ENCODE measurements around the gene SHROOM3. TPM values are rescaled to one million over a fixed set of nuclear protein-coding genes. Genes with fewer than 3 reads are reported as not detected.

SHROOM3 gene
- total RNA-seq, 2 donors from 2014 or later, result 18.1 to 21.8 TPM

- no peak overlapping the region for H3K4me3 ChIP-seq (ENCODE audit: low read length)
- no peaks in the 10 kb centered on the region for H3K36me3 ChIP-seq (ENCODE audit: control insufficient read depth, insufficient read depth, low read length)
- DNase-seq, result no peak
- no peak for TF ChIP-seq CTCF (conservative IDR thresholded peaks at IDR 0.05)
- H3K9me3 ChIP-seq (ENCODE audit: control insufficient read depth, low read length), result no peaks in the 10 kb centered on the region
- Mint-ChIP-seq H3K4me3 (no peak overlapping the region), H3K27ac (no peak overlapping the region), H3K9me3 (peaks cover 1% of the 10 kb centered on the region), H3K36me3 (ENCODE audit: low read depth) (no peaks in the 10 kb centered on the region), H3K4me1 (peaks cover 4% of the 10 kb centered on the region), H3K27me3 (ENCODE audit: insufficient read depth) (peaks cover 12% of the 10 kb centered on the region)
- no peak overlapping the region for H3K9ac ChIP-seq (ENCODE audit: extremely low read depth, low read length, poor library complexity, severe bottlenecking)
- peaks cover 4% of the 10 kb centered on the region for H3K27me3 ChIP-seq (ENCODE audit: control insufficient read depth, insufficient read depth, low read length, poor library complexity, severe bottlenecking)
- peaks cover 2% of the 10 kb centered on the region for H3K4me1 ChIP-seq (ENCODE audit: control insufficient read depth, insufficient read depth, low read length)
- H3K27ac ChIP-seq (ENCODE audit: low read depth, low read length), result no peak overlapping the region
- 100% methylated on average over 1 of the region's 1 CpG; no CpG with 5 or more reads in 1 of the 2 experiments for WGBS, 2 experiments (ENCODE audit: insufficient coverage in 1 of 2, insufficient read length in 1 of 2)
Observed at GRCh38 chr4:76649086-76649485, 214.1 kb downstream of the SHROOM3 start.

- WGBS, 2 experiments (ENCODE audit: insufficient coverage in 1 of 2, insufficient read length in 1 of 2), result 83 to 94% methylated on average over 2 of the region's 2 CpGs
- H3K4me3 Mint-ChIP-seq, result no peak overlapping the region
- no peak overlapping the region for H3K27ac Mint-ChIP-seq
- H3K36me3 ChIP-seq (ENCODE audit: control insufficient read depth, insufficient read depth, low read length), result no peaks in the 10 kb centered on the region
- no peak for TF ChIP-seq CTCF (conservative IDR thresholded peaks at IDR 0.05)
- H3K9ac ChIP-seq (ENCODE audit: extremely low read depth, low read length, poor library complexity, severe bottlenecking), result no peak overlapping the region
- H3K27me3 Mint-ChIP-seq (ENCODE audit: insufficient read depth), result peaks cover 4% of the 10 kb centered on the region
- peaks cover 1% of the 10 kb centered on the region for H3K9me3 Mint-ChIP-seq
- H3K27me3 ChIP-seq (ENCODE audit: control insufficient read depth, insufficient read depth, low read length, poor library complexity, severe bottlenecking), result peaks cover 4% of the 10 kb centered on the region
- no peaks in the 10 kb centered on the region for H3K9me3 ChIP-seq (ENCODE audit: control insufficient read depth, low read length)
- no peaks in the 10 kb centered on the region for H3K4me1 Mint-ChIP-seq
- no peak overlapping the region for H3K4me3 ChIP-seq (ENCODE audit: low read length)
- no peaks in the 10 kb centered on the region for H3K36me3 Mint-ChIP-seq (ENCODE audit: low read depth)
- H3K4me1 ChIP-seq (ENCODE audit: control insufficient read depth, insufficient read depth, low read length), result no peaks in the 10 kb centered on the region
- no peak overlapping the region for H3K27ac ChIP-seq (ENCODE audit: low read depth, low read length)
- DNase-seq, result no peak
Observed at GRCh38 chr4:76651616-76652015, 216.6 kb downstream of the SHROOM3 start.

- H3K27ac Mint-ChIP-seq, result no peak overlapping the region
Observed at GRCh38 chr4:76652389-76652788, 217.4 kb downstream of the SHROOM3 start.

More at GRCh38 chr4:76652389-76652788, 217.4 kb downstream of the SHROOM3 start:
- no peak for TF ChIP-seq CTCF (conservative IDR thresholded peaks at IDR 0.05)
- no peak for DNase-seq
- Mint-ChIP-seq H3K4me3 (no peak overlapping the region), H3K4me1 (no peaks in the 10 kb centered on the region), H3K36me3 (ENCODE audit: low read depth) (no peaks in the 10 kb centered on the region), H3K27me3 (ENCODE audit: insufficient read depth) (no peaks in the 10 kb centered on the region), H3K9me3 (peaks cover 1% of the 10 kb centered on the region)
- 88 to 92% methylated on average over 1 of the region's 1 CpG for WGBS, 2 experiments (ENCODE audit: insufficient coverage in 1 of 2, insufficient read length in 1 of 2)
- Histone ChIP-seq H3K27ac (ENCODE audit: low read depth, low read length) (no peak overlapping the region), H3K4me1 (ENCODE audit: control insufficient read depth, insufficient read depth, low read length) (no peaks in the 10 kb centered on the region), H3K9ac (ENCODE audit: extremely low read depth, low read length, poor library complexity, severe bottlenecking) (no peak overlapping the region), H3K36me3 (ENCODE audit: control insufficient read depth, insufficient read depth, low read length) (no peaks in the 10 kb centered on the region), H3K4me3 (ENCODE audit: low read length) (no peak overlapping the region), H3K27me3 (ENCODE audit: control insufficient read depth, insufficient read depth, low read length, poor library complexity, severe bottlenecking) (no peaks in the 10 kb centered on the region), H3K9me3 (ENCODE audit: control insufficient read depth, low read length) (no peaks in the 10 kb centered on the region)

All from endodermal cell (in vitro differentiated cells).